Measurements from ENCODE around the gene ARHGAP15. TPM values are rescaled to one million over a fixed set of nuclear protein-coding genes. Genes with fewer than 3 reads are reported as not detected.

The ARHGAP15 gene
- total RNA-seq, 1 experiment from 2014 or later, result 0.42 TPM

DNA sequence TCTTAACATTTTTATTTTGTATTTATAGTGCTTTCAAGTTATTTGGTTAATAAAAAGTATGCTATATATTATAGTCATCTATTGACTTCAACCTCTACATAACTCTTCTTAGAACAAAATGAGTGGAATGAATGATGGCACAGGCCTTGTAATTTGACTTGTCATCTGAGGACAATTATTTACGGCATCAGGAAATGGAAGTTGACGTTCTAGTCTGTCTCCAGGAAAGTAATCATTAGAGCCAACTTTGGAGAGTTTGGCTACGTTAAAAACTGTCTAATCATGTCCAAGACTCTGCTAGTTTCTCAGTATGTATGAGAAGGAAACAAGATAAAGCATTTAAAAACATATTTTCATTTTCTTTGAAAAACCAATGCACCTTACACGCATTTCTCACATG lies 353.6 kb downstream of the ARHGAP15 start (continued):
- TF ChIP-seq RAD21 (IDR thresholded peaks at IDR 0.05; ENCODE audit: low read depth) (no peak), YY1 (IDR thresholded peaks at IDR 0.05; ENCODE audit: extremely low read depth, insufficient replicate concordance, low read depth, low read length) (no peak)
- TF ChIP-seq, protein P1, sequence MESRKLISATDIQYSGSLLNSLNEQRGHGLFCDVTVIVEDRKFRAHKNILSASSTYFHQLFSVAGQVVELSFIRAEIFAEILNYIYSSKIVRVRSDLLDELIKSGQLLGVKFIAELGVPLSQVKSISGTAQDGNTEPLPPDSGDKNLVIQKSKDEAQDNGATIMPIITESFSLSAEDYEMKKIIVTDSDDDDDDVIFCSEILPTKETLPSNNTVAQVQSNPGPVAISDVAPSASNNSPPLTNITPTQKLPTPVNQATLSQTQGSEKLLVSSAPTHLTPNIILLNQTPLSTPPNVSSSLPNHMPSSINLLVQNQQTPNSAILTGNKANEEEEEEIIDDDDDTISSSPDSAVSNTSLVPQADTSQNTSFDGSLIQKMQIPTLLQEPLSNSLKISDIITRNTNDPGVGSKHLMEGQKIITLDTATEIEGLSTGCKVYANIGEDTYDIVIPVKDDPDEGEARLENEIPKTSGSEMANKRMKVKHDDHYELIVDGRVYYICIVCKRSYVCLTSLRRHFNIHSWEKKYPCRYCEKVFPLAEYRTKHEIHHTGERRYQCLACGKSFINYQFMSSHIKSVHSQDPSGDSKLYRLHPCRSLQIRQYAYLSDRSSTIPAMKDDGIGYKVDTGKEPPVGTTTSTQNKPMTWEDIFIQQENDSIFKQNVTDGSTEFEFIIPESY (IDR thresholded peaks at IDR 0.05; ENCODE audit: extremely low read depth, insufficient replicate concordance, low read length), result no peak

DNA sequence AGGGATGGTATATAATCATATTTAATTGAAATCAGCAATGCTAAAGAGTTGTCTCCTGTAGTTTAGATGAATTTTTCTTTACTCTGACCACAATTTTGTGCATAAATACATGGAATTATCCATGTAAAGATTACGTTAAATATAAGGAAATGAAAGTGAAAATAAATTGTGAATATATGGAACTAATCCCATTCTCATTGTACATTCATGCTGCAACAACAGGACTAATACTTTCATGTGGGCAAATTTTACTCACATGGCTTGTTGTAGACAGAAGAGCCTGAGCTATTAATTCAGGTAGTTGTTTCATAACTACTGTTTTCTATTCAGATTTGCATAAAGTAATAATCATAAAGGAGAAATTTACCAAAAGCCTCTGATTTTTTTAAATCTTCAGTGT lies 357.8 kb downstream of the ARHGAP15 start:
- no peak overlapping the region for H3K4me3 ChIP-seq (replicated peaks in 1 of 2; ENCODE audit: low read depth in 1 of 2, low read length in 2 of 2)
- H3K27ac ChIP-seq (ENCODE audit: low read depth, low read length), result no peak overlapping the region
- no peaks in the 10 kb centered on the region for H3K9me2 ChIP-seq (ENCODE audit: insufficient read depth)
- H3K27me3 ChIP-seq (ENCODE audit: insufficient read depth, low read length), result no peaks in the 10 kb centered on the region
- no peak overlapping the region for H2AFZ ChIP-seq (ENCODE audit: low read depth, low read length, poor library complexity, severe bottlenecking)
- no peak overlapping the region for H3K4me2 ChIP-seq (ENCODE audit: low read length)
- no TSS peak for BruUV-seq (replicated peaks)
- no peaks in the 10 kb centered on the region for H3K9me3 ChIP-seq (ENCODE audit: control insufficient read depth in 1 of 2, insufficient read depth in 1 of 2, low read depth in 1 of 2, low read length in 2 of 2)
- RAD21 ChIA-PET (ENCODE audit: low non-redundant PET in 1 of 2, low total read pairs in 2 of 2, uncharacterized antibody in 2 of 2, unreplicated experiment in 2 of 2), result no interaction called here
- H4K20me1 ChIP-seq (ENCODE audit: insufficient read depth), result no peaks in the 10 kb centered on the region
- ATAC-seq (no peak), DNase-seq (ENCODE audit: low read depth, low spot score) (no peak)
- no peak overlapping the region for H3K9ac ChIP-seq (ENCODE audit: low read length)
- intact Hi-C loops (cut with micrococcal nuclease), result no loop called here
- H3K36me3 ChIP-seq (ENCODE audit: control insufficient read depth in 1 of 2, insufficient read depth in 2 of 2, low read length in 2 of 2), result no peaks in the 10 kb centered on the region
- no peaks in the 10 kb centered on the region for H3K4me1 ChIP-seq (ENCODE audit: control insufficient read depth in 1 of 2, insufficient read depth in 2 of 2, low read length in 2 of 2)
- POLR2A ChIA-PET, result no interaction called here
- no peak for TF ChIP-seq SP1 (IDR thresholded peaks at IDR 0.05; ENCODE audit: low read depth)
- TF ChIP-seq, protein P2, sequence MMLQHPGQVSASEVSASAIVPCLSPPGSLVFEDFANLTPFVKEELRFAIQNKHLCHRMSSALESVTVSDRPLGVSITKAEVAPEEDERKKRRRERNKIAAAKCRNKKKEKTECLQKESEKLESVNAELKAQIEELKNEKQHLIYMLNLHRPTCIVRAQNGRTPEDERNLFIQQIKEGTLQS (IDR thresholded peaks at IDR 0.05), result no peak
- no peak for TF ChIP-seq POLR2A (IDR thresholded peaks at IDR 0.05; ENCODE audit: borderline replicate concordance, extremely low read depth, insufficient read depth, insufficient read length)
- TF ChIP-seq POLR2AphosphoS5 (IDR thresholded peaks at IDR 0.05; ENCODE audit: low read depth, low read length), result no peak
- TF ChIP-seq SRF (IDR thresholded peaks at IDR 0.05; ENCODE audit: low read depth), result no peak
- TF ChIP-seq ELF1 (IDR thresholded peaks at IDR 0.05; ENCODE audit: borderline replicate concordance, low read depth), result no peak
- TF ChIP-seq EZH2 (IDR thresholded peaks at IDR 0.05), result no peak
- TF ChIP-seq TCF7L2 (IDR thresholded peaks at IDR 0.05; ENCODE audit: borderline replicate concordance, extremely low read depth, insufficient read depth, insufficient read length), result no peak
- no peak for TF ChIP-seq YY1 (IDR thresholded peaks at IDR 0.05; ENCODE audit: extremely low read depth, insufficient replicate concordance, low read depth, low read length)
- TF ChIP-seq CBX3 (IDR thresholded peaks at IDR 0.05; ENCODE audit: low read depth), result no peak
- TF ChIP-seq EGR1 (IDR thresholded peaks at IDR 0.05; ENCODE audit: low read depth), result no peak
- TF ChIP-seq JUND (IDR thresholded peaks at IDR 0.05), result no peak
- TF ChIP-seq, protein P3, sequence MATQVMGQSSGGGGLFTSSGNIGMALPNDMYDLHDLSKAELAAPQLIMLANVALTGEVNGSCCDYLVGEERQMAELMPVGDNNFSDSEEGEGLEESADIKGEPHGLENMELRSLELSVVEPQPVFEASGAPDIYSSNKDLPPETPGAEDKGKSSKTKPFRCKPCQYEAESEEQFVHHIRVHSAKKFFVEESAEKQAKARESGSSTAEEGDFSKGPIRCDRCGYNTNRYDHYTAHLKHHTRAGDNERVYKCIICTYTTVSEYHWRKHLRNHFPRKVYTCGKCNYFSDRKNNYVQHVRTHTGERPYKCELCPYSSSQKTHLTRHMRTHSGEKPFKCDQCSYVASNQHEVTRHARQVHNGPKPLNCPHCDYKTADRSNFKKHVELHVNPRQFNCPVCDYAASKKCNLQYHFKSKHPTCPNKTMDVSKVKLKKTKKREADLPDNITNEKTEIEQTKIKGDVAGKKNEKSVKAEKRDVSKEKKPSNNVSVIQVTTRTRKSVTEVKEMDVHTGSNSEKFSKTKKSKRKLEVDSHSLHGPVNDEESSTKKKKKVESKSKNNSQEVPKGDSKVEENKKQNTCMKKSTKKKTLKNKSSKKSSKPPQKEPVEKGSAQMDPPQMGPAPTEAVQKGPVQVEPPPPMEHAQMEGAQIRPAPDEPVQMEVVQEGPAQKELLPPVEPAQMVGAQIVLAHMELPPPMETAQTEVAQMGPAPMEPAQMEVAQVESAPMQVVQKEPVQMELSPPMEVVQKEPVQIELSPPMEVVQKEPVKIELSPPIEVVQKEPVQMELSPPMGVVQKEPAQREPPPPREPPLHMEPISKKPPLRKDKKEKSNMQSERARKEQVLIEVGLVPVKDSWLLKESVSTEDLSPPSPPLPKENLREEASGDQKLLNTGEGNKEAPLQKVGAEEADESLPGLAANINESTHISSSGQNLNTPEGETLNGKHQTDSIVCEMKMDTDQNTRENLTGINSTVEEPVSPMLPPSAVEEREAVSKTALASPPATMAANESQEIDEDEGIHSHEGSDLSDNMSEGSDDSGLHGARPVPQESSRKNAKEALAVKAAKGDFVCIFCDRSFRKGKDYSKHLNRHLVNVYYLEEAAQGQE (IDR thresholded peaks at IDR 0.05; ENCODE audit: low read depth), result no peak
- CTCF ChIA-PET, result no interaction called here
- H3K79me2 ChIP-seq (ENCODE audit: insufficient read depth, low read length), result no peaks in the 10 kb centered on the region
